ENCODE measurements around the gene RYK.
A peak's percentile ranks its signal among the peaks of the same experiment; 100 is the strongest.
"Not testable (repeated sequence)": the region's sequence is repeated elsewhere in the genome, so short reads cannot be mapped to it uniquely, and the experiment has no call there.

Gene RYK

GRCh38 chr3:134216851-134217250 is 33.8 kb downstream of the RYK start:
- no peak for DNase-seq

- DNase-seq = no peak
Measured at GRCh38 chr3:134216191-134216764, 34.4 kb downstream of the RYK start.

- no peak for DNase-seq
Measured at GRCh38 chr3:134214239-134214638, 36.4 kb downstream of the RYK start.

- peak in 52 of 56 donors; percentile 5 to 90 (median 56) for DNase-seq
Measured at GRCh38 chr3:134212967-134213665, 37.5 kb downstream of the RYK start.

- peak in 3 of 56 donors; percentile 7 to 24 (median 13) for DNase-seq
Measured at GRCh38 chr3:134211797-134212196, 38.9 kb downstream of the RYK start.

- DNase-seq = no peak
Measured at GRCh38 chr3:134205451-134205850, 45.2 kb downstream of the RYK start.

- no peak for DNase-seq
Measured at GRCh38 chr3:134201201-134202130, 49.2 kb downstream of the RYK start.

GRCh38 chr3:134199880-134200279 is 50.8 kb downstream of the RYK start:
- not testable (repeated sequence) for DNase-seq

- DNase-seq = no peak
Measured at GRCh38 chr3:134199240-134199639, 51.4 kb downstream of the RYK start.

GRCh38 chr3:134198414-134198813 is 52.2 kb downstream of the RYK start:
- no peak for DNase-seq

GRCh38 chr3:134197681-134198261 is 52.9 kb downstream of the RYK start:
- peak in 3 of 56 donors; percentile 5 to 26 (median 16) for DNase-seq

- DNase-seq = no peak
Measured at GRCh38 chr3:134194247-134194646, 56.4 kb downstream of the RYK start.

GRCh38 chr3:134190250-134190649 is 60.4 kb downstream of the RYK start:
- DNase-seq = no peak

GRCh38 chr3:134189849-134190248 is 60.8 kb downstream of the RYK start:
- no peak for DNase-seq

- DNase-seq = no peak
Measured at GRCh38 chr3:134186391-134186790, 64.3 kb downstream of the RYK start.

- no peak for DNase-seq
Measured at GRCh38 chr3:134180761-134181160, 69.9 kb downstream of the RYK start.

GRCh38 chr3:134179508-134179907 is 71.2 kb downstream of the RYK start:
- DNase-seq = no peak

GRCh38 chr3:134163096-134163495 is 87.6 kb downstream of the RYK start:
- DNase-seq = no peak

GRCh38 chr3:134161898-134162615 is 88.6 kb downstream of the RYK start:
- no peak for DNase-seq

GRCh38 chr3:134155446-134155845 is 95.2 kb downstream of the RYK start:
- DNase-seq = no peak

GRCh38 chr3:134153761-134154160 is 96.9 kb downstream of the RYK start:
- DNase-seq = no peak
